ENCODE data around the gene TMEM82.

The TMEM82 gene

DNA sequence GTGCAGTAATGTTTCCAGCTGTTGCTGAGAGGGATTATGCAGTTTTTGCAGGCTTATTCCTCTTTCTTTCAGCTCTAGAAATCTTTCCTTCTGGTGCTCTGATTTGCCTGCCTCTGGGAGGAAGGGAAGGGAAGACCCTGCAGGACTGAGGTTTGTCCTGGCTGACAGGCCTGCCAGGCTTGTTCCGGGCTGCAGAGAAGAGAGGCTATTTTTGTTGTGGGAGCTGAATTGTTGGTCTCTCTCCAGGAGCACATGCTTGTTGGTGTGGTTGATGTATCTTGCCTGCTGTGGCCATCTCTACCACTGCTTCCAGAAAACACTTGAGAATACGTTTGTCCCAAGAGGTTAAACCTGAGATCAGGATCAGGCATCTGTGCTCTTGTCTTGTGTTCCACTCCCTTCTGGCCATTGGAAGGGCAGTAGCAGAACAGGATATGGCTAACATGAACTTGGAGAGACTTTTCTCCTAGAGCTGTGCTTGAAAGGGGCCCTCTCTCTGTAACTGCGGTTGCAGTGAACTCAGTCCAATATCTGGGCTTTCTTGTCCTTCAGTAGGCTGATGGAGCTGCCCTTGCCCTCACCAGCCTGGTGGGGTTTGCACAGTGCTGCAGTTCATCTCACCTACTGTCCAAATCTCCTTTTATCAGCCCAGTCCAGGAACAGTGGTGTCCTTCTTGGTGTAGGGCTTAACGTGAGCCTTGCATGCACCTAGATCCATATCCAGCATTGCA, 27.7 kb upstream of the TMEM82 start:
- TF ChIP-seq, protein P1, sequence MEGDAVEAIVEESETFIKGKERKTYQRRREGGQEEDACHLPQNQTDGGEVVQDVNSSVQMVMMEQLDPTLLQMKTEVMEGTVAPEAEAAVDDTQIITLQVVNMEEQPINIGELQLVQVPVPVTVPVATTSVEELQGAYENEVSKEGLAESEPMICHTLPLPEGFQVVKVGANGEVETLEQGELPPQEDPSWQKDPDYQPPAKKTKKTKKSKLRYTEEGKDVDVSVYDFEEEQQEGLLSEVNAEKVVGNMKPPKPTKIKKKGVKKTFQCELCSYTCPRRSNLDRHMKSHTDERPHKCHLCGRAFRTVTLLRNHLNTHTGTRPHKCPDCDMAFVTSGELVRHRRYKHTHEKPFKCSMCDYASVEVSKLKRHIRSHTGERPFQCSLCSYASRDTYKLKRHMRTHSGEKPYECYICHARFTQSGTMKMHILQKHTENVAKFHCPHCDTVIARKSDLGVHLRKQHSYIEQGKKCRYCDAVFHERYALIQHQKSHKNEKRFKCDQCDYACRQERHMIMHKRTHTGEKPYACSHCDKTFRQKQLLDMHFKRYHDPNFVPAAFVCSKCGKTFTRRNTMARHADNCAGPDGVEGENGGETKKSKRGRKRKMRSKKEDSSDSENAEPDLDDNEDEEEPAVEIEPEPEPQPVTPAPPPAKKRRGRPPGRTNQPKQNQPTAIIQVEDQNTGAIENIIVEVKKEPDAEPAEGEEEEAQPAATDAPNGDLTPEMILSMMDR (IDR thresholded peaks at IDR 0.05; ENCODE audit: borderline replicate concordance, extremely low read depth, low read length, poor library complexity, severe bottlenecking), result no peak
- TF ChIP-seq EZH2 (IDR thresholded peaks at IDR 0.05; ENCODE audit: borderline replicate concordance, low read depth, low read length, severe bottlenecking), result no peak
- Histone ChIP-seq H3K4me1 (ENCODE audit: insufficient read depth, low read length) (no peaks in the 10 kb centered on the region), H3K27ac (ENCODE audit: low read length) (no peak overlapping the region), H3K36me3 (ENCODE audit: insufficient read depth, low read length) (peaks cover 41% of the 10 kb centered on the region), H3K4me2 (ENCODE audit: insufficient read depth, low read length) (no peak overlapping the region), H3K79me2 (ENCODE audit: insufficient read depth, low read length) (peaks cover 26% of the 10 kb centered on the region), H3K27me3 (ENCODE audit: insufficient read depth, low read length, poor library complexity) (no peaks in the 10 kb centered on the region), H4K20me1 (ENCODE audit: insufficient read depth, low read length) (peaks cover 21% of the 10 kb centered on the region), H2AFZ (ENCODE audit: low read depth, low read length) (no peak overlapping the region), H3K9me3 (ENCODE audit: insufficient read depth, low read length, severe bottlenecking) (no peaks in the 10 kb centered on the region), H3K4me3 (ENCODE audit: low read depth in 1 of 2, low read length in 2 of 2) (no peak overlapping the region), H3K9ac (ENCODE audit: low read depth, low read length) (no peak overlapping the region)
- no peak for ATAC-seq (ENCODE audit: insufficient read depth, low read depth)
- no peak for DNase-seq

DNA sequence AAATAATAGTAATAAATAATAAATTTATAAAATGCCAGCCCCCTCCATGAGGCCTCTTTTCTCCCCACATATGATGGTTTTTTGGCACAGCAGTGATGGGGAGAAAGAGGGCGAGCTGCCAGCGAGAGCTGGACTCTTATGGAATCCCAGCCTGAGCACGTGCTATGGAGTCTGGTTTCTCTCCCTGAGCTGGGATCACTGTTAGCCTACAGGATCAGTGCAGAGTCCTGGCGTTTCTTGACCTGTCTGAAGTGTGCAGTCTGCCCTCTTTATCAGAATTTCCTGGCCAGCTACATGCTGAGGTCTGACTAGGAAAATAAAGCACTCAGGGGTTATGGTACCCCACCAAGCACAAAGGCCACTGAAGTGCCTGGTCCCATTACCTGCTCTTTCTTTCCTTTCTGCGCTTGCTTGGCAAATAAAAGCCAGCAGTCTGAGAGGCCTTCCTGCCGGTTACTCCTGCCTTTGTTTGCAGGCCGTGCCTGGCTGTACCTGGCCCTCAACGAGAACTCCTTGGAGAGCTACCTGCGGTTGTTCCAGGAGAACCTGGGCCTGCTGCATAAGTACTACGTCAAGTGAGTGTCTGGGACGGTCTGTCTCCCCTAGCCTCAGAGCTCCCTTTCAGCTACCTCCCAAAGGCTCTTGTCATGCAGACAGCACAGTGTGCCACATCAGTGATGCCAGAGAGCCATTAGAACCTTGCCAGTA, 24.7 kb upstream of the TMEM82 start:
- Histone ChIP-seq H3K27ac (ENCODE audit: low read length) (no peak overlapping the region), H4K20me1 (ENCODE audit: insufficient read depth, low read length) (peaks cover 14% of the 10 kb centered on the region), H2AFZ (ENCODE audit: low read depth, low read length) (no peak overlapping the region), H3K9ac (ENCODE audit: low read depth, low read length) (no peak overlapping the region), H3K4me1 (ENCODE audit: insufficient read depth, low read length) (no peaks in the 10 kb centered on the region), H3K36me3 (ENCODE audit: insufficient read depth, low read length) (peaks cover 54% of the 10 kb centered on the region), H3K4me3 (ENCODE audit: low read depth in 1 of 2, low read length in 2 of 2) (no peak overlapping the region), H3K4me2 (ENCODE audit: insufficient read depth, low read length) (no peak overlapping the region), H3K9me3 (ENCODE audit: insufficient read depth, low read length, severe bottlenecking) (no peaks in the 10 kb centered on the region), H3K79me2 (ENCODE audit: insufficient read depth, low read length) (peaks cover 12% of the 10 kb centered on the region), H3K27me3 (ENCODE audit: insufficient read depth, low read length, poor library complexity) (no peaks in the 10 kb centered on the region)
- DNase-seq, result no peak
- ATAC-seq (ENCODE audit: insufficient read depth, low read depth), result no peak
- no peak for TF ChIP-seq EZH2 (IDR thresholded peaks at IDR 0.05; ENCODE audit: borderline replicate concordance, low read depth, low read length, severe bottlenecking)
- TF ChIP-seq, protein P1 (IDR thresholded peaks at IDR 0.05; ENCODE audit: borderline replicate concordance, extremely low read depth, low read length, poor library complexity, severe bottlenecking), result no peak

DNA sequence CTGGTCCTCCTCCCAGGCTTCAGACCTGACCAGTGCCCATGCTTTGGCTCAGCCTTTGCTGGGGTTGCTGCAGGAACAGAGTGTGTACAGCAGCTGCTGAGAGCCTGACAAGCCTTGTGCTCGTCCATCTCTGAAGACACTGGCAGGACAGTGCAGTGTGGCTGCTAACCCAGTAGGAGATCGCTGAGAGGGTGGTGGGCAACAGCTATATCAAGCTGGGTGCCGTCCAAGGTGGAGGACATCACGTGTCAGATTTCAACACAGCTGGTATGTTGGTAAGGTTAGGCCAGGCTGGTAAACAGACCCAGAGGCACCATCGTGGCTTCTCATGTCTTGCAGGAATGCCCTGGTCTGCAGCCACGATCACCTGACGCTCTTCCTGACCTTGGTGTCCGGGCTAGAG, 24.1 kb upstream of the TMEM82 start:
- no peaks in the 10 kb centered on the region for H3K27me3 ChIP-seq (ENCODE audit: insufficient read depth, low read length, poor library complexity)
- DNase-seq (no peak), ATAC-seq (ENCODE audit: insufficient read depth, low read depth) (no peak)
- no peak overlapping the region for H2AFZ ChIP-seq (ENCODE audit: low read depth, low read length)
- no peaks in the 10 kb centered on the region for H3K9me3 ChIP-seq (ENCODE audit: insufficient read depth, low read length, severe bottlenecking)
- H3K36me3 ChIP-seq (ENCODE audit: insufficient read depth, low read length), result peaks cover 61% of the 10 kb centered on the region
- peaks cover 12% of the 10 kb centered on the region for H3K79me2 ChIP-seq (ENCODE audit: insufficient read depth, low read length)
- H3K27ac ChIP-seq (ENCODE audit: low read length), result no peak overlapping the region
- no peak overlapping the region for H3K4me2 ChIP-seq (ENCODE audit: insufficient read depth, low read length)
- H4K20me1 ChIP-seq (ENCODE audit: insufficient read depth, low read length), result peaks cover 14% of the 10 kb centered on the region
- no peak overlapping the region for H3K4me3 ChIP-seq (ENCODE audit: low read depth in 1 of 2, low read length in 2 of 2)
- H3K4me1 ChIP-seq (ENCODE audit: insufficient read depth, low read length), result no peaks in the 10 kb centered on the region
- no peak for TF ChIP-seq EZH2 (IDR thresholded peaks at IDR 0.05; ENCODE audit: borderline replicate concordance, low read depth, low read length, severe bottlenecking)
- TF ChIP-seq, protein P1 (IDR thresholded peaks at IDR 0.05; ENCODE audit: borderline replicate concordance, extremely low read depth, low read length, poor library complexity, severe bottlenecking), result no peak
- H3K9ac ChIP-seq (ENCODE audit: low read depth, low read length), result no peak overlapping the region

All from DND-41 (cell line).